Thyroid gland (tissue), 4 donors: ENCODE results near the gene POGLUT2. TPM values are rescaled to one million over a fixed set of nuclear protein-coding genes. Genes with fewer than 3 reads are reported as not detected.

Experiments
- DNase-seq, 2 donors: peaks; one replicate each; pipeline ENCODE4 v3.0.0-alpha.2; 2019
- H3K27ac ChIP-seq, 3 donors: fragments of 200-600 bp; sonication (generic); 1 replicate in 2 of 3; 2 replicates in 1 of 3; pipeline ENCODE4 v1.5.1; 2016 to 2019; ENCODE audit warnings: mild to moderate bottlenecking in 1 of 3, moderate library complexity in 1 of 3
- H3K27me3 ChIP-seq: fragments of 200-600 bp; sonication (generic); one replicate; pipeline ENCODE4 v1.5.1; 2019
- H3K36me3 ChIP-seq, 2 donors: fragments of 200-600 bp; sonication (generic); one replicate each; pipeline ENCODE4 v1.5.1; 2016 to 2019
- H3K4me1 ChIP-seq, 2 donors: fragments of 200-600 bp; sonication (generic); one replicate each; pipeline ENCODE4 v1.5.1; 2017 to 2019
- H3K4me3 ChIP-seq, 3 donors: fragments of 200-600 bp; sonication (generic); replicated peaks in 1 of 3; 1 replicate in 2 of 3; 2 replicates in 1 of 3; pipeline ENCODE4 v1.5.1; 2016; ENCODE audit warnings: mild to moderate bottlenecking in 1 of 3
- H3K9me3 ChIP-seq: fragments of 200-600 bp; sonication (generic); one replicate; pipeline ENCODE4 v1.5.1; 2017
- POLR2A ChIP-seq, 2 donors: fragments of 450-650 bp; IDR thresholded peaks; one replicate each; pipeline ENCODE4 v1.6.1; 2017; ENCODE audit warnings: antibody characterized with exemption in 2 of 2, mild to moderate bottlenecking in 2 of 2, moderate library complexity in 1 of 2
- WGBS, 2 donors: methylation state at CpG; one replicate each; pipeline ENCODE4 v1.1.5; 2017; 5-methylcytosine and 5-hydroxymethylcytosine counted together
- intact Hi-C: fragments of 100-400 bp; cut with DNase I; formaldehyde crosslinking; loops from one replicate; pipeline ENCODE4 v1.15.1; 2023
- total RNA-seq, 4 donors: library from RNA; depleted of rRNA; stranded (reverse); fragments of >200 nt; gene quantifications; one replicate each; pipeline ENCODE4 v1.2.3, GENCODE V29; 2016
- TF ChIP-seq, protein P1 (sequence below), 6 experiments: fragments of 200-600 bp in 3 of 6; fragments of 450-650 bp in 3 of 6; sonication (generic) in 3 of 6; IDR thresholded peaks; one replicate each; pipeline ENCODE4 v1.5.1; 2016 to 2019; ENCODE audit warnings: antibody characterized with exemption in 6 of 6, mild to moderate bottlenecking in 2 of 6, inconsistent platforms in 1 of 6, moderate library complexity in 1 of 6

The POGLUT2 gene
- 10 to 100 TPM in 1 of 4 donors, 1 to 10 TPM in 3; 2.8 to 10.2 (median 3.5) TPM for total RNA-seq

DNA sequence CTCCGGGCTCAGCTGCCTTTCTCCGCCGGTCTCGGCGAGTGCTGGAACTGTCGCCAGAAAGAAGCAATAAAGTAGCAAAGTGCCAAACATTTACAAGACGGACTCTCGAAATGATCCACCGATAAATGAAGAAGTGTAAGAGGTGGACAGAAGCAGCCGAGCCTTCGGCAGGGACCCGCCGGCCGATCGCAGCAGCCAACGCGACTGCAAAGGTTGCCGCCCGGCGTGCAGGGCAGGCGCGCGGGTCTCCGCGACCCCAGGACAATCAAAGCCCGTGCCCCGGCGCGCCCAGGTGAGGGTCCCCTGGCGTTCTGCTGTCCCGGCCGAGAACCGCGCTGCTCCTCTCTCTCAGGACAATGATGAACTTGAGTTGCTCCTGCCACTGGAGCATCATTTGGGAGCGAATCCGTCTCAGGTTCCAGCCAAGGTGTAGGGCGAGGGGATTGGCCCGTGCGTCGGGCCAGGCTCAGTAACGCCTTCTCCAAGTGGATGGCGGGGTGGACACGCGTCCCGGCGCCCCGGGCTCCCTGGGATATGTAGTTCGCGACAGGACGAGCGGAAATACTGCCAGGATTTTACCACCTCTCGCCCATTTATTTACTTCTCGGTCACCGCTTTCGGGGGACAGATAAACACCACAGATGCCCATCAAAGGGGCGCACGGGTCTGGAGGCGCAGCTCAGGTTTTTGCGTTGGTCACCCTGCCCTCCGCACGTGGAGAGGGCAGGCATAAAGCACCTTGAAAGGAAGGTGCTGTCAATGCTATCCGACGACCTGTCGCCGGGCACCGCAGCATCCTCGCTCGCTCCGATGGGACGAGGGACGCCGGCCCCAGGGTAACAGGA, at the start of gene POGLUT2, which contains the start of gene BIVM:
POGLUT2 (minus strand) TSS at position 396 of the 845 bp plus-strand sequence; CDS start at position 90, 306 bp downstream.
BIVM (plus strand) TSS at position 539 of the 845 bp plus-strand sequence. CDS start 8,149 bp downstream, outside the sequence.
- Histone ChIP-seq H3K36me3 (no peaks in the 10 kb centered on the region), H3K9me3 (no peaks in the 10 kb centered on the region), H3K27ac (peak within 1 kb of the TSS; percentile 10 to 76 (median 69)), H3K4me3 (peak within 1 kb of the TSS; percentile 37 to 77 (median 66)), H3K27me3 (no peaks in the 10 kb centered on the region), H3K4me1 (peaks cover 0 to 10% of the 10 kb centered on the region in 2 donors)
- intact Hi-C loops = loop anchor here (5.0 kb wide), 1 partner anchor 207 kb away; no protein-coding TSS in a partner anchor
- DNase-seq = peak; percentile 89 to 93
- peak in 1 of 2 donors; percentile 27 for TF ChIP-seq POLR2A (IDR thresholded peaks at IDR 0.05)
- TF ChIP-seq, protein P1, sequence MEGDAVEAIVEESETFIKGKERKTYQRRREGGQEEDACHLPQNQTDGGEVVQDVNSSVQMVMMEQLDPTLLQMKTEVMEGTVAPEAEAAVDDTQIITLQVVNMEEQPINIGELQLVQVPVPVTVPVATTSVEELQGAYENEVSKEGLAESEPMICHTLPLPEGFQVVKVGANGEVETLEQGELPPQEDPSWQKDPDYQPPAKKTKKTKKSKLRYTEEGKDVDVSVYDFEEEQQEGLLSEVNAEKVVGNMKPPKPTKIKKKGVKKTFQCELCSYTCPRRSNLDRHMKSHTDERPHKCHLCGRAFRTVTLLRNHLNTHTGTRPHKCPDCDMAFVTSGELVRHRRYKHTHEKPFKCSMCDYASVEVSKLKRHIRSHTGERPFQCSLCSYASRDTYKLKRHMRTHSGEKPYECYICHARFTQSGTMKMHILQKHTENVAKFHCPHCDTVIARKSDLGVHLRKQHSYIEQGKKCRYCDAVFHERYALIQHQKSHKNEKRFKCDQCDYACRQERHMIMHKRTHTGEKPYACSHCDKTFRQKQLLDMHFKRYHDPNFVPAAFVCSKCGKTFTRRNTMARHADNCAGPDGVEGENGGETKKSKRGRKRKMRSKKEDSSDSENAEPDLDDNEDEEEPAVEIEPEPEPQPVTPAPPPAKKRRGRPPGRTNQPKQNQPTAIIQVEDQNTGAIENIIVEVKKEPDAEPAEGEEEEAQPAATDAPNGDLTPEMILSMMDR (IDR thresholded peaks at IDR 0.05) = no peak
- WGBS, 2 donors = 0 to 3% methylated on average over 17 to 56 of the region's 72 CpGs

DNA sequence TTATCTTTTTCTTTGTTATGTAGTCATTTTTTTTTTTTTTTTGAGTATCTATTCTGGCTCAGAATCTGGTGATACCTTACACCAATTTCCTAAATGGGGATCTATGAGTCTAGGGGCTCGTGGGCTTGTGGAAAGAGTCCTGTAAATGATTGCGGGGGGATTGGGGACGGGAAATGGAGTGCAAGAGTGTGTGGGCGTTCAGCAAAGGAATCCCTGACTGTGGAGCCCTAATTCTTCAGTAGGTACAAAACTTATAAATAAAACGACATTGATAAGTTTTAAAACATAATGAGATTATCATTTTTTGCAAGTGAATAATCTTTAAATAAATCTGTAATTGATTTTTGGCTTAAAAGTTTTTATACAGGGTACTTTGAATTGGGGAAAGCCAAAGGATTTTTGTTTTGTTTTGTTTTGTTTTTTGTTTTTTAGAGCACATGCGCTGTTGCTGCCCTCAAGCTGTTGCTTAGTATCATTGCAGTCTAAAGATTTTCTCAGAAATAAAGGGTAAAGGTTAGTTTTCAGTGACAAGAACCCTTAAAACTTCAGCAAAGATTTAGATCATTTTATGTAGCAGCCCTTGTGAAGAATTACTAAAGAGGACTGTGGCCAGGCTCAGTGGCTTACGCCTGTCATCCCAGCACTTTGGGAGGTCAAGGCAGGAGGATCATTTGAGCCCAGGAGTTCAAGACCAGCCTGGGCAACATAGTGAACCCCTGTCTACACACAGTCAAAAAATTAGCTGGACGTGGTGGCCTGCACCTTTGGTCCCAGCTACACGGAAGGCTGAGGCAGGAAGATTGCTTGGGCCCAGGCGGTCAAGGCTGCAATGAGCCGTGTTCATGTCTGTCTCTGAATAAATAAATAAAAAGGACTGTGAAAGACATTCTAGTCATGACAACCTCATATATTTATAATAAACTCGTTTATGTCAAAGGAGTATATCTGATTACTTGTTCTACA, 48.8 kb upstream of the POGLUT2 start:
- Histone ChIP-seq H3K36me3 (no peaks in the 10 kb centered on the region), H3K27ac (peak overlapping the region in 1 of 3 donors; percentile 98), H3K4me3 (peak overlapping the region in 2 of 3 donors; percentile 43 to 85), H3K27me3 (no peaks in the 10 kb centered on the region), H3K9me3 (no peaks in the 10 kb centered on the region), H3K4me1 (peaks cover 7 to 16% of the 10 kb centered on the region in 2 donors)
- no peak for TF ChIP-seq POLR2A (IDR thresholded peaks at IDR 0.05)
- TF ChIP-seq, protein P1 (IDR thresholded peaks at IDR 0.05) = peak; percentile 21 to 89 (median 50)
- 24 to 30% methylated on average over 12 of the region's 12 CpGs for WGBS, 2 donors
- DNase-seq = no peak
- intact Hi-C loops = loop anchor here (5.0 kb wide), 1 partner anchor 265 kb away; no protein-coding TSS in a partner anchor

DNA sequence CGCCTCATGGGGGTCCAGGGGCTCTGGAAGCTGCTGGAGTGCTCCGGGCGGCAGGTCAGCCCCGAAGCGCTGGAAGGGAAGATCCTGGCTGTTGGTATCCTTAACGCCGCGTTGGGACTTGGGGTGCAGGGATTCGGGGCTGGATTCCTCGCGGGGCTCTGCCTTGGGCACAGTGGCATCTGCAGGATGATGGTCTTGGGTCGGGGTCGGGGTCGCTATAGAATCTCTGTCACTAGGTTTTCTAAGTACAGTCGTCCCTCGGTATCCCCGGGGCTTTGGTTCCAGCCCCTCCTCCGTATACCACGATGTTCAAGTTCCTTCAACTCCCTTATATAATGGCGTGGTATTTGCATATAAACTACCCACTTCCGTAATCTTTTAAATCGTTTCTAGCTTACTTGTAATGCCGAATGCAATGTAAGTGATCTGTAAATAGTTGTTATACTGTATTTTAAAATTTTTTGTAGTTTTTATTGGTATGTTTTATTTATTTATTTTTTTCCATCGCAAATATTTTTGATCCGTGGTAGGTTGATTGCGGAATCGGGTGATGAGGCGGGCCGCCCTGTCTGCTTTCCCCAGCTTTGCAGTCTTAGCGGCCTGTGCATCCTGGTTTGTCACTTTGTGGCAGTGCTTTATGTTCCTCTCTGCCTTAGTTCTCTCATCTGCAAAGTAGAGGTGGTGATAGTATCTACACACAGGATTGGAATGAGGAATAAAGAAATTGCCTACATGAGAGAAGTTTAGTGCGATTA, 47.7 kb upstream of the POGLUT2 start:
- DNase-seq = peak; percentile 30 to 34
- Histone ChIP-seq H3K36me3 (no peaks in the 10 kb centered on the region), H3K4me1 (peaks cover 7 to 16% of the 10 kb centered on the region in 2 donors), H3K4me3 (peak overlapping the region; percentile 43 to 85 (median 49)), H3K27me3 (no peaks in the 10 kb centered on the region), H3K9me3 (no peaks in the 10 kb centered on the region), H3K27ac (peak overlapping the region; percentile 74 to 98 (median 95))
- intact Hi-C loops = loop anchor here (5.0 kb wide), 1 partner anchor 264 kb away; no protein-coding TSS in a partner anchor
- 1 to 2% methylated on average over 20 to 26 of the region's 31 CpGs for WGBS, 2 donors
- TF ChIP-seq, protein P1 (IDR thresholded peaks at IDR 0.05) = no peak
- TF ChIP-seq POLR2A (IDR thresholded peaks at IDR 0.05) = no peak

- intact Hi-C loops = loop anchor here (5.0 kb wide), 1 partner anchor 263 kb away; no protein-coding TSS in a partner anchor
- no peaks in the 10 kb centered on the region for H3K27me3 ChIP-seq
- TF ChIP-seq, protein P1 (IDR thresholded peaks at IDR 0.05) = peak in 1 of 6 experiments; percentile 26
- TF ChIP-seq POLR2A (IDR thresholded peaks at IDR 0.05) = peak; percentile 13 to 77
- DNase-seq = peak; percentile 93 to 94
- H3K36me3 ChIP-seq = no peaks in the 10 kb centered on the region
- H3K4me3 ChIP-seq = peak within 1 kb of the TSS; percentile 43 to 85 (median 49)
- peak within 1 kb of the TSS; percentile 74 to 98 (median 95) for H3K27ac ChIP-seq
- 0% methylated on average over 25 to 38 of the region's 49 CpGs for WGBS, 2 donors
- H3K9me3 ChIP-seq = no peaks in the 10 kb centered on the region
- peaks cover 7 to 16% of the 10 kb centered on the region in 2 donors for H3K4me1 ChIP-seq
Observed at GRCh38 chr13:102845630-102846260, 47.0 kb upstream of the POGLUT2 start, which contains the start of gene ERCC5. Gene ERCC5, plus strand, starts transcription at chr13:102846032. Its CDS starts 235 bp downstream, at chr13:102846267.
